Measurements from ENCODE around the gene CIAO2B.

The CIAO2B gene

DNA sequence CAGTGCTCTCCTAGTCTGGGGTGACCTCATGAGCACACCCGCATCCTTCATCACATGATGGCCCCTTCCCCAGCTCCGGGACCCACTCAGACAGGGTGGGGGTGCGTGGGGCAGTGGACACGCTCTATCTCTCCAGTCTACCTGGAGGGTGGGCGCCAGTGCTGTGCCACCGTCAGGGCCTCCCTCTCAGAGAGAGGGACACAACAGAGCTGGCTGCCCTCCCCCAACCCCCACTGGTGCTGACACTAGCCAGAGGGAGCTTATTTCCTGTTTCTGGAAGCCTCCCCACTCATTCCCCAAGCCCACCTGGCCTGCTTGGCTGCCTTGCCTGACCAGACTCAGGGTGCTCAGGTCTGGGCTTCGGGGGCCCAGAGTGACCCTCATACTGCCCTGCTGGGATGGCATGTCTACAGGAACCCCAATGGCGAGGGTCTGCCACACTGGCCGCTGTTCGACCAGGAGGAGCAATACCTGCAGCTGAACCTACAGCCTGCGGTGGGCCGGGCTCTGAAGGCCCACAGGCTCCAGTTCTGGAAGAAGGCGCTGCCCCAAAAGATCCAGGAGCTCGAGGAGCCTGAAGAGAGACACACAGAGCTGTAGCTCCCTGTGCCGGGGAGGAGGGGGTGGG is 9.3 kb upstream of the CIAO2B start:
- no peak overlapping the region for H3K4me3 ChIP-seq (ENCODE audit: low read depth, low read length)
- TF ChIP-seq, protein P1, sequence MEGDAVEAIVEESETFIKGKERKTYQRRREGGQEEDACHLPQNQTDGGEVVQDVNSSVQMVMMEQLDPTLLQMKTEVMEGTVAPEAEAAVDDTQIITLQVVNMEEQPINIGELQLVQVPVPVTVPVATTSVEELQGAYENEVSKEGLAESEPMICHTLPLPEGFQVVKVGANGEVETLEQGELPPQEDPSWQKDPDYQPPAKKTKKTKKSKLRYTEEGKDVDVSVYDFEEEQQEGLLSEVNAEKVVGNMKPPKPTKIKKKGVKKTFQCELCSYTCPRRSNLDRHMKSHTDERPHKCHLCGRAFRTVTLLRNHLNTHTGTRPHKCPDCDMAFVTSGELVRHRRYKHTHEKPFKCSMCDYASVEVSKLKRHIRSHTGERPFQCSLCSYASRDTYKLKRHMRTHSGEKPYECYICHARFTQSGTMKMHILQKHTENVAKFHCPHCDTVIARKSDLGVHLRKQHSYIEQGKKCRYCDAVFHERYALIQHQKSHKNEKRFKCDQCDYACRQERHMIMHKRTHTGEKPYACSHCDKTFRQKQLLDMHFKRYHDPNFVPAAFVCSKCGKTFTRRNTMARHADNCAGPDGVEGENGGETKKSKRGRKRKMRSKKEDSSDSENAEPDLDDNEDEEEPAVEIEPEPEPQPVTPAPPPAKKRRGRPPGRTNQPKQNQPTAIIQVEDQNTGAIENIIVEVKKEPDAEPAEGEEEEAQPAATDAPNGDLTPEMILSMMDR (IDR thresholded peaks at IDR 0.05; ENCODE audit: borderline replicate concordance, insufficient read depth, low read depth, low read length), result no peak

DNA sequence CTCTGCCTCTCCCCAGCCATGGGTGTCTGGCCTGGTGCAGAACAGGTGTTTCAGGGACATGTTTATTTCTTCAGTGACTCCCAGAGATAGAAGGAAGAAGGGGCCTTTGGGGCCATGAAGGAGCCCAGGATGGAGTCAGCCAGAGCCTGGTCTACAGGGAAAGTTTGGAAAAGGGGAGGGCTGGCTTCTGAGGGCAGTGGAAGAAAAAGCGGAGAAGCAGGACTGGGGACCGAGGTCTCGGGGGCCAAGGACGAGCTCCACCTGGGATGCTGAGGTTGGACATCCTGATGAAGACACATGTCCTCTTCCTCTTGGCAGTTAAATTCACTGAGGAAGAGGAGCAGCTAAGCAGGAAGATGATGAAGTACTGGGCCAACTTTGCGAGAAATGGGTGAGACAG is 8.8 kb upstream of the CIAO2B start:
- no peak overlapping the region for H3K4me3 ChIP-seq (ENCODE audit: low read depth, low read length)
- TF ChIP-seq, protein P1 (IDR thresholded peaks at IDR 0.05; ENCODE audit: borderline replicate concordance, insufficient read depth, low read depth, low read length), result no peak

- TF ChIP-seq, protein P1 (IDR thresholded peaks at IDR 0.05; ENCODE audit: borderline replicate concordance, insufficient read depth, low read depth, low read length), result no peak
- no peak overlapping the region for H3K4me3 ChIP-seq (ENCODE audit: low read depth, low read length)
Observed at GRCh38 chr16:66940236-66940635, 6.0 kb upstream of the CIAO2B start.

- TF ChIP-seq, protein P1 (IDR thresholded peaks at IDR 0.05; ENCODE audit: borderline replicate concordance, insufficient read depth, low read depth, low read length), result no peak
- no peak overlapping the region for H3K4me3 ChIP-seq (ENCODE audit: low read depth, low read length)
Observed at GRCh38 chr16:66939366-66939765, 5.2 kb upstream of the CIAO2B start.

GRCh38 chr16:66937725-66938337 is 3.6 kb upstream of the CIAO2B start:
- TF ChIP-seq, protein P1 (IDR thresholded peaks at IDR 0.05; ENCODE audit: borderline replicate concordance, insufficient read depth, low read depth, low read length), result no peak
- H3K4me3 ChIP-seq (ENCODE audit: low read depth, low read length), result no peak overlapping the region

- TF ChIP-seq, protein P1 (IDR thresholded peaks at IDR 0.05; ENCODE audit: borderline replicate concordance, insufficient read depth, low read depth, low read length), result no peak
- H3K4me3 ChIP-seq (ENCODE audit: low read depth, low read length), result no peak overlapping the region
Observed at GRCh38 chr16:66936889-66937554, 2.8 kb upstream of the CIAO2B start.

GRCh38 chr16:66936462-66936861 is 2.3 kb upstream of the CIAO2B start:
- no peak overlapping the region for H3K4me3 ChIP-seq (ENCODE audit: low read depth, low read length)
- TF ChIP-seq, protein P1 (IDR thresholded peaks at IDR 0.05; ENCODE audit: borderline replicate concordance, insufficient read depth, low read depth, low read length), result no peak

All from GM12875 (cell line).